HEK293T (cell line): Measurements from ENCODE around the gene EPHX1.

Experiments
- ARNT ChIP-seq: fragments of 450-650 bp; IDR thresholded peaks from 2 replicates; pipeline ENCODE4 v1.6.1; 2017; ENCODE audit warnings: mild to moderate bottlenecking
- BHLHE40 ChIP-seq: fragments of 450-650 bp; IDR thresholded peaks from 2 replicates; pipeline ENCODE4 v1.6.1; 2016; ENCODE audit warnings: mild to moderate bottlenecking, moderate library complexity, borderline replicate concordance
- CTBP1 ChIP-seq: fragments of 450-650 bp; IDR thresholded peaks from 2 replicates; pipeline ENCODE4 v1.6.1; 2016; ENCODE audit warnings: borderline replicate concordance
- ELF4 ChIP-seq: fragments of 450-650 bp; IDR thresholded peaks from 2 replicates; pipeline ENCODE4 v1.6.1; 2017; ENCODE audit warnings: antibody characterized with exemption
- FOXA1 ChIP-seq: fragments of 450-650 bp; IDR thresholded peaks from 2 replicates; pipeline ENCODE4 v1.6.1; 2016; ENCODE audit warnings: mild to moderate bottlenecking
- FOXM1 ChIP-seq: fragments of 450-650 bp; IDR thresholded peaks from 2 replicates; pipeline ENCODE4 v1.6.1; 2017; ENCODE audit warnings: mild to moderate bottlenecking, borderline replicate concordance
- HDGF ChIP-seq: fragments of 450-650 bp; IDR thresholded peaks from 2 replicates; pipeline ENCODE4 v1.6.1; 2017; ENCODE audit warnings: antibody characterized with exemption, borderline replicate concordance
- L3MBTL2 ChIP-seq: fragments of 450-650 bp; conservative IDR thresholded peaks from 2 replicates; pipeline ENCODE4 v1.6.1; 2016; ENCODE audit warnings: mild to moderate bottlenecking
- NFRKB ChIP-seq: fragments of 450-650 bp; IDR thresholded peaks from 2 replicates; pipeline ENCODE4 v1.6.1; 2016; ENCODE audit warnings: mild to moderate bottlenecking, moderate library complexity
- PKNOX1 ChIP-seq: fragments of 450-650 bp; IDR thresholded peaks from 2 replicates; pipeline ENCODE4 v1.6.1; 2016
- SP1 ChIP-seq: fragments of 450-650 bp; IDR thresholded peaks from 2 replicates; pipeline ENCODE4 v1.6.1; 2017
- SUZ12 ChIP-seq: fragments of 450-650 bp; IDR thresholded peaks from 2 replicates; pipeline ENCODE4 v1.6.1; 2016; ENCODE audit warnings: mild to moderate bottlenecking
- TARDBP ChIP-seq: fragments of 450-650 bp; IDR thresholded peaks from 2 replicates; pipeline ENCODE4 v1.6.1; 2016
- ZNF384 ChIP-seq: fragments of 450-650 bp; IDR thresholded peaks from 2 replicates; pipeline ENCODE4 v1.6.1; 2016

GRCh38 chr1:225777583-225778336 is 32.2 kb upstream of the EPHX1 start, which contains the start of gene SRP9:
- TF ChIP-seq FOXM1 (no peak), ARNT (no peak), ELF4 (peak; percentile 71), FOXA1 (no peak), NFRKB (peak; percentile 78), ZNF384 (no peak), L3MBTL2 (peak; percentile 91), TARDBP (no peak), SP1 (no peak), BHLHE40 (no peak), SUZ12 (no peak), PKNOX1 (peak; percentile 95), CTBP1 (no peak; the same call in 1 of the 2 replicates), HDGF (no peak)
